ENCODE data around the gene ATP5PO. TPM values are rescaled to one million over a fixed set of nuclear protein-coding genes. Genes with fewer than 3 reads are reported as not detected.

The ATP5PO gene
- total and polyA plus RNA-seq, 2 of the 13 experiments (the other 11 are each of a cell fraction or from before 2014, with no cell fraction given) = 256 to 297 TPM

GRCh38 chr21:33940164-33940880, 24.7 kb upstream of the ATP5PO start:
- ATAC-seq (no peak), FAIRE-seq (no peak), DNase-seq (ENCODE audit: low spot score) (no peak)
- Histone ChIP-seq H3K9me3 (ENCODE audit: low read length) (no peaks in the 10 kb centered on the region), H3K4me3 (replicated peaks in 1 of 3; ENCODE audit: insufficient read depth in 1 of 3, low read depth in 2 of 3, low read length in 3 of 3) (no peak overlapping the region), H3K36me3 (replicated peaks in 1 of 2; ENCODE audit: control insufficient read depth in 1 of 2, insufficient read depth in 2 of 2, low read length in 2 of 2) (no peaks in the 10 kb centered on the region), H3K9ac (ENCODE audit: insufficient read depth, low read depth, low read length) (no peak overlapping the region), H3K4me1 (ENCODE audit: insufficient read depth, low read length) (peaks cover 8% of the 10 kb centered on the region; the same call in 1 of the 2 replicates), H3K27ac (ENCODE audit: extremely low read length, insufficient read depth, low read length) (no peak overlapping the region), H4K20me1 (ENCODE audit: insufficient read depth, low read length) (no peaks in the 10 kb centered on the region), H3K27me3 (ENCODE audit: control insufficient read depth in 1 of 2, insufficient read depth in 2 of 2, low read length in 2 of 2) (no peaks in the 10 kb centered on the region), H2AFZ (ENCODE audit: low read length) (no peak overlapping the region), H3K79me2 (ENCODE audit: insufficient read depth, low read length) (no peaks in the 10 kb centered on the region), H3K4me2 (ENCODE audit: low read depth, low read length) (0 out of 2 replicates have a peak overlapping the region, but pooled peaks have one; percentile 3)
- no peak for TF ChIP-seq AKAP8 (CRISPR knock-in tag; IDR thresholded peaks at IDR 0.05)
- peak; percentile 94 for TF ChIP-seq MAFF (IDR thresholded peaks at IDR 0.05; ENCODE audit: low read depth, low read length)
- peak; percentile 93 to 95 for TF ChIP-seq MAFK (conservative IDR thresholded peaks at IDR 0.05 in 1 of 2, IDR thresholded peaks at IDR 0.05 in 1 of 2; ENCODE audit: low read length in 2 of 2)
- TF ChIP-seq SMYD3 (CRISPR knock-in tag; IDR thresholded peaks at IDR 0.05) = no peak
- in situ Hi-C loops (cut with HindIII; ENCODE audit: extremely low pct_ligation_motif_present, low pct_unique_long_range_greater_than_20kb) (no loop called here), intact Hi-C loops (cut with micrococcal nuclease; ENCODE audit: unreplicated experiment) (no loop called here)
- WGBS (ENCODE audit: low lambda C conversion rate) = 66% methylated on average over 14 of the region's 15 CpGs
- ChIA-PET CTCF (ENCODE audit: low intra/inter-chr PET ratio, low total read pairs) (no interaction called here), POLR2A (no interaction called here)
- no TSS peak for BruUV-seq (replicated peaks)

DNA sequence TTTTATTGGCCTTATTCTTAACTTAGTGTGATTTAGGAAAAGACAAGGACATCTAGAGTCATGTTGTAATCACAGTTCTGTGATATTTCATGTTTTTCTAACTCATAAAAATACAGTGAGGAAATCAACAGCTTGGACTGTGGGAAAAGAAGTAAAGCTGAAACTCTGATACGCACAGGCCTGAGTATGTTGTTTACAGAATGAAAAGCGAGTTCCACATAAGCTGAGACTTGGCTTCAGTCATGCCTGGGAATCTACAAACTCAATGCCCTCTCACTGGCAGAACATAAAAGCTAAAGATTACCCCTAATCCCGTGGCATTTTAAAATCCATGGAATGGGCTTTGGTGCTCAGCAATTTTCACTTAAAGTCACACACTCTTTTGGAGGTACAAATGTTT, 23.6 kb upstream of the ATP5PO start:
- H3K27ac ChIP-seq (ENCODE audit: extremely low read length, insufficient read depth, low read length) = no peak overlapping the region
- CTCF ChIA-PET (ENCODE audit: low intra/inter-chr PET ratio, low total read pairs) = no interaction called here
- H4K20me1 ChIP-seq (ENCODE audit: insufficient read depth, low read length) = no peaks in the 10 kb centered on the region
- H2AFZ ChIP-seq (ENCODE audit: low read length) = no peak overlapping the region
- ATAC-seq (no peak), FAIRE-seq (no peak), DNase-seq (ENCODE audit: low spot score) (no peak)
- WGBS (ENCODE audit: low lambda C conversion rate) = 19% methylated on average over 3 of the region's 3 CpGs
- H3K4me2 ChIP-seq (ENCODE audit: low read depth, low read length) = no peak overlapping the region
- no peak overlapping the region for H3K9ac ChIP-seq (ENCODE audit: insufficient read depth, low read depth, low read length)
- no peaks in the 10 kb centered on the region for H3K27me3 ChIP-seq (ENCODE audit: control insufficient read depth in 1 of 2, insufficient read depth in 2 of 2, low read length in 2 of 2)
- no peaks in the 10 kb centered on the region for H3K36me3 ChIP-seq (replicated peaks in 1 of 2; ENCODE audit: control insufficient read depth in 1 of 2, insufficient read depth in 2 of 2, low read length in 2 of 2)
- POLR2A ChIA-PET = no interaction called here
- H3K4me1 ChIP-seq (ENCODE audit: insufficient read depth, low read length) = peaks cover 8% of the 10 kb centered on the region; the same call in 1 of the 2 replicates
- intact Hi-C loops (cut with micrococcal nuclease; ENCODE audit: unreplicated experiment) = no loop called here
- BruUV-seq (replicated peaks) = no TSS peak
- H3K79me2 ChIP-seq (ENCODE audit: insufficient read depth, low read length) = no peaks in the 10 kb centered on the region
- no peaks in the 10 kb centered on the region for H3K9me3 ChIP-seq (ENCODE audit: low read length)
- in situ Hi-C loops (cut with HindIII; ENCODE audit: extremely low pct_ligation_motif_present, low pct_unique_long_range_greater_than_20kb) = no loop called here
- H3K4me3 ChIP-seq (replicated peaks in 1 of 3; ENCODE audit: insufficient read depth in 1 of 3, low read depth in 2 of 3, low read length in 3 of 3) = no peak overlapping the region
- no peak for TF ChIP-seq ZMYM4 (CRISPR knock-in tag; IDR thresholded peaks at IDR 0.05)
- no peak for TF ChIP-seq ZNF766 (CRISPR knock-in tag; IDR thresholded peaks at IDR 0.05; ENCODE audit: borderline replicate concordance)
- TF ChIP-seq MZF1 (CRISPR knock-in tag; IDR thresholded peaks at IDR 0.05; ENCODE audit: borderline replicate concordance) = no peak
- TF ChIP-seq, protein P1, sequence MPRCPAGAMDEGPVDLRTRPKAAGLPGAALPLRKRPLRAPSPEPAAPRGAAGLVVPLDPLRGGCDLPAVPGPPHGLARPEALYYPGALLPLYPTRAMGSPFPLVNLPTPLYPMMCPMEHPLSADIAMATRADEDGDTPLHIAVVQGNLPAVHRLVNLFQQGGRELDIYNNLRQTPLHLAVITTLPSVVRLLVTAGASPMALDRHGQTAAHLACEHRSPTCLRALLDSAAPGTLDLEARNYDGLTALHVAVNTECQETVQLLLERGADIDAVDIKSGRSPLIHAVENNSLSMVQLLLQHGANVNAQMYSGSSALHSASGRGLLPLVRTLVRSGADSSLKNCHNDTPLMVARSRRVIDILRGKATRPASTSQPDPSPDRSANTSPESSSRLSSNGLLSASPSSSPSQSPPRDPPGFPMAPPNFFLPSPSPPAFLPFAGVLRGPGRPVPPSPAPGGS (CRISPR knock-in tag; IDR thresholded peaks at IDR 0.05) = no peak
- TF ChIP-seq CC2D1A (CRISPR knock-in tag; IDR thresholded peaks at IDR 0.05) = no peak
- no peak for TF ChIP-seq ZNF563 (CRISPR knock-in tag; IDR thresholded peaks at IDR 0.05)
- no peak for TF ChIP-seq RFX3 (CRISPR knock-in tag; IDR thresholded peaks at IDR 0.05)
- no peak for TF ChIP-seq SNAPC4 (CRISPR knock-in tag; IDR thresholded peaks at IDR 0.05)
- TF ChIP-seq ZNF672 (CRISPR knock-in tag; IDR thresholded peaks at IDR 0.05) = no peak
